Bronchial epithelial cell (primary cell): Measurements from ENCODE around the gene OR4K1. TPM values are rescaled to one million over a fixed set of nuclear protein-coding genes. Genes with fewer than 3 reads are reported as not detected.

Experiments
- DNase-seq: peaks from one replicate; pipeline ENCODE4 v3.0.0-alpha.2; 2010; ENCODE audit warnings: low read depth
- FAIRE-seq: peaks from 2 replicates; lab custom pipeline; 2011; peaks lifted over from hg19 to GRCh38; lab: Jason Lieb, UNC
- H3K27me3 ChIP-seq: 2 replicates; pipeline ENCODE4 v1.5.1; 2011; ENCODE audit warnings: low read length; ENCODE audit not compliant: control insufficient read depth, insufficient read depth
- H3K36me3 ChIP-seq: 2 replicates; pipeline ENCODE4 v1.5.1; 2011; ENCODE audit warnings: low read length; ENCODE audit not compliant: control insufficient read depth, insufficient read depth
- H3K4me3 ChIP-seq: 2 replicates; pipeline ENCODE4 v1.5.1; 2011; ENCODE audit warnings: mild to moderate bottlenecking, low read depth, low read length, control low read depth
- CTCF ChIP-seq: IDR thresholded peaks from 2 replicates; pipeline ENCODE4 v1.5.1; 2011; ENCODE audit warnings: mild to moderate bottlenecking, moderate library complexity, low read length, control low read depth, inconsistent platforms; ENCODE audit not compliant: insufficient read depth, severe bottlenecking
- total RNA-seq: library from RNA; depleted of rRNA; stranded (reverse); fragments of >200 nt; gene quantifications from 2 replicates; pipeline ENCODE4 v1.2.1, GENCODE V29; 2014

The OR4K1 gene
- not detected in 2 replicates for total RNA-seq

DNA sequence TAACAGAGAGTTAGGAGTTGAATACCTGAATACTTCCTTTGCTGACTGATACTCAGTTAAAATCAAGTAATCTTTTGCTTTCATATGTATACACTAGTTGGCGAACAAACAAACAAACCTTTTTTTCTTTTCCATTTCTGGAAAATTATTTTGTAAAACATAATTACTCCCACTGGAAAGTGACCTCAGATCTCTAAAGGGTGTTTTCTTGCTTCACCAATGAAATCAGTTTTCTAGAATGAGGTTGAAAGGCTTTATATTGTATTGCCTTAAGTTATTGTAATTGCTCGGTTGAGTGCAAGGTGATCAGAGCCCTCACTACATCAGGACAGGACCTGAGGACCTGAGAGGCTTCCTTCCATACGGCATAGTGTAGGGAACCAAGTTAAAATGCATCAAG is at the start of gene OR4K1:
TSS of gene OR4K1 (plus strand) at position 301 of the 400 bp plus-strand sequence. CDS start 4,750 bp downstream, outside the sequence.
- FAIRE-seq = no peak

GRCh38 chr14:19895282-19895681 is 35.4 kb upstream of the OR4K1 start:
- Histone ChIP-seq H3K4me3 (no peak overlapping the region), H3K27me3 (no peaks in the 10 kb centered on the region), H3K36me3 (no peaks in the 10 kb centered on the region)
- FAIRE-seq = peak; percentile 83
- DNase-seq = no peak
- TF ChIP-seq CTCF = no peak

More for the DNA sequence above, at the start of gene OR4K1:
- H3K36me3 ChIP-seq = no peaks in the 10 kb centered on the region
- no peak within 1 kb of the TSS for H3K4me3 ChIP-seq
- no peaks in the 10 kb centered on the region for H3K27me3 ChIP-seq
- TF ChIP-seq CTCF = no peak
- no peak for DNase-seq

DNA sequence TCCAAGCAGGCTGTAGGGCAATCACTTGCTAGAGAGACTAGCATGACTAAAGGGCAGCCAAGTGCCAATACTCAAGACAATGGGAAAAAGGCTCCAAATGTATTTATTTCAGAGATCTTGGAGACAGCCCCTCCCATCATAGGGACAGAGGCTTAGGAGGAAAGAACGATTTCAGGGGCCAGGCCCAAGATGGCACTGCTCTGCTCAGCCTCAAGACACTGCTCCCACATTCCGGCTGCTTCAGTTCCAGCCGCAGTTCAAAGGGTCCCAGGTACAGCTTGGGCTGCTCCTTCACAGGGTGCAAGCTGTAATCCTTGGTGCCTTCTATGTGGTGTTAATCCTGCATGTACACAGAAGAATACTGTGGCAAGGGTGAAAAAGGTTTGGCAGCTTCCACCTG is 29.7 kb upstream of the OR4K1 start:
- Histone ChIP-seq H3K27me3 (no peaks in the 10 kb centered on the region), H3K4me3 (no peak overlapping the region), H3K36me3 (no peaks in the 10 kb centered on the region)
- DNase-seq (no peak), FAIRE-seq (peak; percentile 86)
- TF ChIP-seq CTCF = no peak

GRCh38 chr14:19902409-19902808 is 28.3 kb upstream of the OR4K1 start:
- TF ChIP-seq CTCF = no peak

DNA sequence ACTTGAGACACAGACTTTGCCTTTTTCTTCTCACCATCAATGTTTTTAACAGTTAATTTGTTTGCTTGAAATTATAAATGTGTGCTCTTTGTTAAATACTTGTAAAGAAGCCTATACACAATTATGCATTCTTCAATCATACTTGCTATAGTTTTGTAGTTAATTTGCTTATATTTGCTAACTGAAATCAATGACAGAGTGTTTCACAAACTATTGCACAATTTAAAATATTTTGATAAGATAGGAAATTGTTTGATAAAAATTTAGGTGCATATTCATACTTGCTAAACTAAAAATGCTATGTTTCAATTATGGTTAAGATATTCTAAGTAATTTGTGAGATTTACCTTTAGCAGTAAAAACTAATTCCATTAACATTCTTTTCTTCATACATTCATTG is 24.1 kb upstream of the OR4K1 start:
- no peaks in the 10 kb centered on the region for H3K27me3 ChIP-seq
- no peaks in the 10 kb centered on the region for H3K36me3 ChIP-seq
- TF ChIP-seq CTCF = no peak
- no peak overlapping the region for H3K4me3 ChIP-seq
- DNase-seq (no peak), FAIRE-seq (no peak)

More at GRCh38 chr14:19902409-19902808, 28.3 kb upstream of the OR4K1 start:
- no peak overlapping the region for H3K4me3 ChIP-seq
- no peaks in the 10 kb centered on the region for H3K27me3 ChIP-seq
- DNase-seq = no peak
- no peak for FAIRE-seq
- H3K36me3 ChIP-seq = no peaks in the 10 kb centered on the region

DNA sequence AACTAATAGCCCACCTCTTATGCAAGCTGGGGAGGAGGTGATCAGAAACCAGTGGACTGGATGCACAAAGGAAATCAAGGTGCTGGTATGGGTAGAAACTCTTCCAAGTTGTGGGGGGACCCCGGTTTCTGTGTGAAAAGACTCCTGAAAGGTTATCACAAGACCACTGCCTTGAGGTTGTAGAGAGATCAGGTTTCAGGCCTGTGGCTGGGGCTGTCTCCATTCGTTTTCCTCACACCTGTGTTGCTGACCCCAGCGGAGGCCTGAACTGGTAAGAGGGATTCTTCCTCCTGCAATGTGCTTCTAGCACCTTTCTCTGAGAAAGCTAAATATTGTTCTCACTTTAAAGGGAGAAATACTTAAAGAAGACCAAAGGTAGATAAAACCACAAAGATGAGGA is 19.6 kb upstream of the OR4K1 start:
- Histone ChIP-seq H3K27me3 (no peaks in the 10 kb centered on the region), H3K4me3 (no peak overlapping the region), H3K36me3 (no peaks in the 10 kb centered on the region)
- FAIRE-seq (no peak), DNase-seq (no peak)
- no peak for TF ChIP-seq CTCF
